ENCODE measurements around the gene REM1.

REM1 gene

GRCh38 chr20:31502884-31503673 lies 28.0 kb downstream of the REM1 start (continued):
- TF ChIP-seq ZNF639 (tag by site-specific recombination; IDR thresholded peaks at IDR 0.05), result 0 out of 2 replicates have a peak, but pooled peaks have one; percentile 27
- peak; percentile 92 for TF ChIP-seq ZFHX2 (tag by site-specific recombination; conservative IDR thresholded peaks at IDR 0.05)
- peak; percentile 25; the same call in 1 of the 2 replicates for TF ChIP-seq KLF1 (tag by site-specific recombination; IDR thresholded peaks at IDR 0.05)
- TF ChIP-seq ZEB2 (tag by site-specific recombination; IDR thresholded peaks at IDR 0.05), result peak; percentile 53
- peak; percentile 49; the same call in 1 of the 2 replicates for TF ChIP-seq KLF7 (tag by site-specific recombination; IDR thresholded peaks at IDR 0.05; ENCODE audit: borderline replicate concordance)
- peak; percentile 28; the same call in 1 of the 2 replicates for TF ChIP-seq KLF9 (tag by site-specific recombination; IDR thresholded peaks at IDR 0.05; ENCODE audit: low read depth)
- TF ChIP-seq, protein P1, sequence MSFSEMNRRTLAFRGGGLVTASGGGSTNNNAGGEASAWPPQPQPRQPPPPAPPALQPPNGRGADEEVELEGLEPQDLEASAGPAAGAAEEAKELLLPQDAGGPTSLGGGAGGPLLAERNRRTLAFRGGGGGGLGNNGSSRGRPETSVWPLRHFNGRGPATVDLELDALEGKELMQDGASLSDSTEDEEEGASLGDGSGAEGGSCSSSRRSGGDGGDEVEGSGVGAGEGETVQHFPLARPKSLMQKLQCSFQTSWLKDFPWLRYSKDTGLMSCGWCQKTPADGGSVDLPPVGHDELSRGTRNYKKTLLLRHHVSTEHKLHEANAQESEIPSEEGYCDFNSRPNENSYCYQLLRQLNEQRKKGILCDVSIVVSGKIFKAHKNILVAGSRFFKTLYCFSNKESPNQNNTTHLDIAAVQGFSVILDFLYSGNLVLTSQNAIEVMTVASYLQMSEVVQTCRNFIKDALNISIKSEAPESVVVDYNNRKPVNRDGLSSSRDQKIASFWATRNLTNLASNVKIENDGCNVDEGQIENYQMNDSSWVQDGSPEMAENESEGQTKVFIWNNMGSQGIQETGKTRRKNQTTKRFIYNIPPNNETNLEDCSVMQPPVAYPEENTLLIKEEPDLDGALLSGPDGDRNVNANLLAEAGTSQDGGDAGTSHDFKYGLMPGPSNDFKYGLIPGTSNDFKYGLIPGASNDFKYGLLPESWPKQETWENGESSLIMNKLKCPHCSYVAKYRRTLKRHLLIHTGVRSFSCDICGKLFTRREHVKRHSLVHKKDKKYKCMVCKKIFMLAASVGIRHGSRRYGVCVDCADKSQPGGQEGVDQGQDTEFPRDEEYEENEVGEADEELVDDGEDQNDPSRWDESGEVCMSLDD (tag by site-specific recombination; IDR thresholded peaks at IDR 0.05), result 0 out of 2 replicates have a peak, but pooled peaks have one; percentile 25
- TF ChIP-seq, protein P2, sequence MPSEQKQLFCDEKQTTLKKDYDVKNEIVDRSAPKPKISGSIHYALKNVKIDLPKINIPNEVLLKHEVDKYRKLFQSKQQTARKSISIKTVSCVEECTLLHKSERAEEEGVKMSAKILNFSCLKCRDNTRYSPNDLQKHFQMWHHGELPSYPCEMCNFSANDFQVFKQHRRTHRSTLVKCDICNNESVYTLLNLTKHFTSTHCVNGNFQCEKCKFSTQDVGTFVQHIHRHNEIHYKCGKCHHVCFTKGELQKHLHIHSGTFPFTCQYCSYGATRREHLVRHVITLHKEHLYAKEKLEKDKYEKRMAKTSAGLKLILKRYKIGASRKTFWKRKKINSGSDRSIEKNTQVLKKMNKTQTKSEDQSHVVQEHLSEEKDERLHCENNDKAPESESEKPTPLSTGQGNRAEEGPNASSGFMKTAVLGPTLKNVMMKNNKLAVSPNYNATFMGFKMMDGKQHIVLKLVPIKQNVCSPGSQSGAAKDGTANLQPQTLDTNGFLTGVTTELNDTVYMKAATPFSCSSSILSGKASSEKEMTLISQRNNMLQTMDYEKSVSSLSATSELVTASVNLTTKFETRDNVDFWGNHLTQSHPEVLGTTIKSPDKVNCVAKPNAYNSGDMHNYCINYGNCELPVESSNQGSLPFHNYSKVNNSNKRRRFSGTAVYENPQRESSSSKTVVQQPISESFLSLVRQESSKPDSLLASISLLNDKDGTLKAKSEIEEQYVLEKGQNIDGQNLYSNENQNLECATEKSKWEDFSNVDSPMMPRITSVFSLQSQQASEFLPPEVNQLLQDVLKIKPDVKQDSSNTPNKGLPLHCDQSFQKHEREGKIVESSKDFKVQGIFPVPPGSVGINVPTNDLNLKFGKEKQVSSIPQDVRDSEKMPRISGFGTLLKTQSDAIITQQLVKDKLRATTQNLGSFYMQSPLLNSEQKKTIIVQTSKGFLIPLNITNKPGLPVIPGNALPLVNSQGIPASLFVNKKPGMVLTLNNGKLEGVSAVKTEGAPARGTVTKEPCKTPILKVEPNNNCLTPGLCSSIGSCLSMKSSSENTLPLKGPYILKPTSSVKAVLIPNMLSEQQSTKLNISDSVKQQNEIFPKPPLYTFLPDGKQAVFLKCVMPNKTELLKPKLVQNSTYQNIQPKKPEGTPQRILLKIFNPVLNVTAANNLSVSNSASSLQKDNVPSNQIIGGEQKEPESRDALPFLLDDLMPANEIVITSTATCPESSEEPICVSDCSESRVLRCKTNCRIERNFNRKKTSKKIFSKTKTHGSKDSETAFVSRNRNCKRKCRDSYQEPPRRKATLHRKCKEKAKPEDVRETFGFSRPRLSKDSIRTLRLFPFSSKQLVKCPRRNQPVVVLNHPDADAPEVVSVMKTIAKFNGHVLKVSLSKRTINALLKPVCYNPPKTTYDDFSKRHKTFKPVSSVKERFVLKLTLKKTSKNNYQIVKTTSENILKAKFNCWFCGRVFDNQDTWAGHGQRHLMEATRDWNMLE (tag by site-specific recombination; conservative IDR thresholded peaks at IDR 0.05; ENCODE audit: low read depth), result peak; percentile 25; the same call in 1 of the 2 replicates
- TF ChIP-seq ZNF558 (tag by site-specific recombination; IDR thresholded peaks at IDR 0.05), result peak; percentile 56; the same call in 1 of the 2 replicates
- peak; percentile 19; the same call in 1 of the 2 replicates for TF ChIP-seq BCL11A (tag by site-specific recombination; IDR thresholded peaks at IDR 0.05; ENCODE audit: low read depth)
- peak; percentile 22; the same call in 1 of the 2 replicates for TF ChIP-seq ZNF629 (tag by site-specific recombination; IDR thresholded peaks at IDR 0.05)
- peak; percentile 88 for TF ChIP-seq EGR2 (tag by site-specific recombination; IDR thresholded peaks at IDR 0.05; ENCODE audit: low read depth)
- 0 out of 2 replicates have a peak, but pooled peaks have one; percentile 4 for TF ChIP-seq SP2 (tag by site-specific recombination; IDR thresholded peaks at IDR 0.05)
- peak; percentile 65; the same call in 1 of the 2 replicates for TF ChIP-seq GLIS2 (tag by site-specific recombination; IDR thresholded peaks at IDR 0.05)
- peak; percentile 53; the same call in 1 of the 2 replicates for TF ChIP-seq KLF17 (tag by site-specific recombination; IDR thresholded peaks at IDR 0.05)
- 0 out of 2 replicates have a peak, but pooled peaks have one; percentile 52 for TF ChIP-seq ZBTB6 (tag by site-specific recombination; IDR thresholded peaks at IDR 0.05)
- TF ChIP-seq ZNF785 (tag by site-specific recombination; IDR thresholded peaks at IDR 0.05), result peak; percentile 79; the same call in 1 of the 2 replicates
- TF ChIP-seq GLIS1 (tag by site-specific recombination; IDR thresholded peaks at IDR 0.05), result peak; percentile 67
- TF ChIP-seq YY2 (tag by site-specific recombination; IDR thresholded peaks at IDR 0.05), result peak; percentile 38; the same call in 1 of the 2 replicates
- TF ChIP-seq ZNF664 (tag by site-specific recombination; IDR thresholded peaks at IDR 0.05), result 0 out of 2 replicates have a peak, but pooled peaks have one; percentile 25
- peak; percentile 97 for TF ChIP-seq ZNF654 (tag by site-specific recombination; IDR thresholded peaks at IDR 0.05; ENCODE audit: low read depth)
- TF ChIP-seq ZXDB (tag by site-specific recombination; IDR thresholded peaks at IDR 0.05), result 0 out of 2 replicates have a peak, but pooled peaks have one; percentile 32
